ENCODE results near the gene PPP2R2C. TPM values are rescaled to one million over a fixed set of nuclear protein-coding genes. Genes with fewer than 3 reads are reported as not detected.

PPP2R2C gene
- total RNA-seq, 1 experiment from 2014 or later = not detected

GRCh38 chr4:6441202-6441582 is 31.2 kb downstream of the PPP2R2C start:
- Histone ChIP-seq H3K9me3 (no peaks in the 10 kb centered on the region), H3K4me3 (ENCODE audit: low read depth, low read length) (no peak overlapping the region), H3K27me3 (replicated peaks; ENCODE audit: control insufficient read depth, insufficient read depth, low read length) (no peaks in the 10 kb centered on the region), H3K4me1 (no peaks in the 10 kb centered on the region), H3K36me3 (ENCODE audit: control insufficient read depth, insufficient read depth, low read length) (no peaks in the 10 kb centered on the region)
- DNase-seq = no peak
- Mint-ChIP-seq H3K9me3 (ENCODE audit: unreplicated experiment) (no peaks in the 10 kb centered on the region), H3K4me3 (ENCODE audit: unreplicated experiment) (no peak overlapping the region), H3K4me1 (ENCODE audit: low read depth, unreplicated experiment) (no peaks in the 10 kb centered on the region), H3K27me3 (ENCODE audit: insufficient read depth, unreplicated experiment) (peaks cover 12% of the 10 kb centered on the region), H3K36me3 (ENCODE audit: insufficient read depth, unreplicated experiment) (no peaks in the 10 kb centered on the region), H3K27ac (ENCODE audit: unreplicated experiment) (no peak overlapping the region)
- intact Hi-C loops (cut with micrococcal nuclease; ENCODE audit: unreplicated experiment) = no loop called here
- ChIA-PET CTCF (no interaction called here), POLR2A (no interaction called here)
- no TSS peak for BruUV-seq (replicated peaks)
- TF ChIP-seq CTCF (IDR thresholded peaks at IDR 0.05; ENCODE audit: insufficient read depth in 1 of 2, low read depth in 1 of 2, low read length in 1 of 2, severe bottlenecking in 1 of 2, unreplicated experiment in 1 of 2) = no peak

- H3K36me3 Mint-ChIP-seq (ENCODE audit: insufficient read depth, unreplicated experiment) = no peaks in the 10 kb centered on the region
- H3K27ac Mint-ChIP-seq (ENCODE audit: unreplicated experiment) = no peak overlapping the region
- POLR2A ChIA-PET = no interaction called here
- Histone ChIP-seq H3K27me3 (replicated peaks; ENCODE audit: control insufficient read depth, insufficient read depth, low read length) (no peaks in the 10 kb centered on the region), H3K36me3 (ENCODE audit: control insufficient read depth, insufficient read depth, low read length) (no peaks in the 10 kb centered on the region), H3K4me1 (no peaks in the 10 kb centered on the region), H3K4me3 (ENCODE audit: low read depth, low read length) (no peak overlapping the region), H3K9me3 (no peaks in the 10 kb centered on the region)
- intact Hi-C loops (cut with micrococcal nuclease; ENCODE audit: unreplicated experiment) = no loop called here
- H3K9me3 Mint-ChIP-seq (ENCODE audit: unreplicated experiment) = no peaks in the 10 kb centered on the region
- BruUV-seq (replicated peaks) = no TSS peak
- no peak for TF ChIP-seq CTCF (IDR thresholded peaks at IDR 0.05; ENCODE audit: insufficient read depth in 1 of 2, low read depth in 1 of 2, low read length in 1 of 2, severe bottlenecking in 1 of 2, unreplicated experiment in 1 of 2)
- peaks cover 12% of the 10 kb centered on the region for H3K27me3 Mint-ChIP-seq (ENCODE audit: insufficient read depth, unreplicated experiment)
- H3K4me1 Mint-ChIP-seq (ENCODE audit: low read depth, unreplicated experiment) = no peaks in the 10 kb centered on the region
- H3K4me3 Mint-ChIP-seq (ENCODE audit: unreplicated experiment) = no peak overlapping the region
- CTCF ChIA-PET = no interaction called here
- no peak for DNase-seq
These were observed 31.8 kb downstream of the PPP2R2C start for GRCh38 chr4:6440506-6441201.

GRCh38 chr4:6439120-6439762 is 33.2 kb downstream of the PPP2R2C start:
- Histone ChIP-seq H3K4me1 (no peaks in the 10 kb centered on the region), H3K27me3 (replicated peaks; ENCODE audit: control insufficient read depth, insufficient read depth, low read length) (no peaks in the 10 kb centered on the region), H3K9me3 (no peaks in the 10 kb centered on the region; the same call in 1 of the 2 replicates), H3K4me3 (ENCODE audit: low read depth, low read length) (no peak overlapping the region), H3K36me3 (ENCODE audit: control insufficient read depth, insufficient read depth, low read length) (no peaks in the 10 kb centered on the region)
- POLR2A ChIA-PET = no interaction called here
- H3K4me1 Mint-ChIP-seq (ENCODE audit: low read depth, unreplicated experiment) = no peaks in the 10 kb centered on the region
- TF ChIP-seq CTCF (IDR thresholded peaks at IDR 0.05; ENCODE audit: insufficient read depth in 1 of 2, low read depth in 1 of 2, low read length in 1 of 2, severe bottlenecking in 1 of 2, unreplicated experiment in 1 of 2) = no peak
- H3K4me3 Mint-ChIP-seq (ENCODE audit: unreplicated experiment) = no peak overlapping the region
- H3K27ac Mint-ChIP-seq (ENCODE audit: unreplicated experiment) = no peak overlapping the region
- intact Hi-C loops (cut with micrococcal nuclease; ENCODE audit: unreplicated experiment) = no loop called here
- H3K9me3 Mint-ChIP-seq (ENCODE audit: unreplicated experiment) = peaks cover 11% of the 10 kb centered on the region
- no peaks in the 10 kb centered on the region for H3K36me3 Mint-ChIP-seq (ENCODE audit: insufficient read depth, unreplicated experiment)
- BruUV-seq (replicated peaks) = no TSS peak
- CTCF ChIA-PET = interaction anchor here (0.6 kb wide), 1 partner anchor 45 kb away, joined by 4 read pairs; no protein-coding TSS in a partner anchor
- DNase-seq = no peak
- peaks cover 15% of the 10 kb centered on the region for H3K27me3 Mint-ChIP-seq (ENCODE audit: insufficient read depth, unreplicated experiment)
